ENCODE data around the gene SMIM8. TPM values are rescaled to one million over a fixed set of nuclear protein-coding genes. Genes with fewer than 3 reads are reported as not detected.

SMIM8 gene, protein sequence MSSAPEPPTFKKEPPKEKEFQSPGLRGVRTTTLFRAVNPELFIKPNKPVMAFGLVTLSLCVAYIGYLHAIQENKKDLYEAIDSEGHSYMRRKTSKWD
- 29.8 and 30.5 TPM in 2 replicates for total RNA-seq (2013; cell fraction: nucleolus; rRNA removed)
- 6.2 and 6.7 TPM in 2 replicates for total RNA-seq (2014; rRNA removed)
- 8.9 and 9.5 TPM in 2 replicates for total RNA-seq (2014; rRNA removed; fragmentation: Illumina TruSeq; extraction: Trizol)
- total RNA-seq (2021) = 8.5 and 9.0 TPM in 2 replicates
- 7.2 TPM for polyA plus RNA-seq (2011; ENCODE audit: low read depth)
- 11.8 and 20.6 TPM in 2 replicates for polyA plus RNA-seq (2011; rRNA removed)
- 1.9 and 2.5 TPM in 2 replicates for polyA plus RNA-seq (2011; cell fraction: cytosol; rRNA removed)
- 4.5 TPM in 2 replicates for polyA plus RNA-seq (2011; cell fraction: nucleus; rRNA removed)
- polyA plus RNA-seq (2012) = 4.6 and 6.2 TPM in 2 replicates
- 8.0 and 11.9 TPM in 2 replicates for polyA plus RNA-seq (2014; fragmentation: Illumina TruSeq; extraction: Trizol)
- polyA plus RNA-seq (2014; fragmentation: Nextera tagmentation; extraction: Ambion mirVana) = 10 to 100 TPM; 33.9 to 45.8 TPM
- polyA plus RNA-seq (2014; rRNA removed) = 6.4 and 7.1 TPM in 2 replicates
- 10 to 100 TPM; 16.0 to 20.3 TPM for polyA plus RNA-seq (2016; fragmentation: Nextera tagmentation; extraction: Ambion mirVana)
- polyA minus RNA-seq (2011; rRNA and poly(A)+ RNA removed) = 2.2 and 2.6 TPM in 2 replicates
- 0.94 and 1.6 TPM in 2 replicates for polyA minus RNA-seq (2011; cell fraction: cytosol; rRNA and poly(A)+ RNA removed)
- 2.7 and 6.3 TPM in 2 replicates for polyA minus RNA-seq (2011; cell fraction: nucleus; rRNA and poly(A)+ RNA removed)
- percentile 74 among the genes with signal in this experiment for Bru-seq, nascent RNA
- BruChase-seq, experiment 1, labeled RNA remaining after a 6-hour chase = percentile 66 among the genes with signal in this experiment
- percentile 74 among the genes with signal in this experiment for BruChase-seq, experiment 2, labeled RNA remaining after a 2-hour chase
- long read RNA-seq, experiment 1, transcript SMIM8-201 (3 exons, 2,405 nt) = major isoform, 12 of 18 reads
- long read RNA-seq, experiment 1, partial matches to known transcripts = 6 of 18 reads
- long read RNA-seq, experiment 1, other reads (novel, unspliced or antisense) = 0 of 18 reads
- long read RNA-seq, experiment 2, transcript SMIM8-201 (3 exons, 2,405 nt) = major isoform, 45 of 58 reads
- long read RNA-seq, experiment 2, partial matches to known transcripts = 5 of 58 reads
- long read RNA-seq, experiment 2, other reads (novel, unspliced or antisense) = 8 of 58 reads

DNA sequence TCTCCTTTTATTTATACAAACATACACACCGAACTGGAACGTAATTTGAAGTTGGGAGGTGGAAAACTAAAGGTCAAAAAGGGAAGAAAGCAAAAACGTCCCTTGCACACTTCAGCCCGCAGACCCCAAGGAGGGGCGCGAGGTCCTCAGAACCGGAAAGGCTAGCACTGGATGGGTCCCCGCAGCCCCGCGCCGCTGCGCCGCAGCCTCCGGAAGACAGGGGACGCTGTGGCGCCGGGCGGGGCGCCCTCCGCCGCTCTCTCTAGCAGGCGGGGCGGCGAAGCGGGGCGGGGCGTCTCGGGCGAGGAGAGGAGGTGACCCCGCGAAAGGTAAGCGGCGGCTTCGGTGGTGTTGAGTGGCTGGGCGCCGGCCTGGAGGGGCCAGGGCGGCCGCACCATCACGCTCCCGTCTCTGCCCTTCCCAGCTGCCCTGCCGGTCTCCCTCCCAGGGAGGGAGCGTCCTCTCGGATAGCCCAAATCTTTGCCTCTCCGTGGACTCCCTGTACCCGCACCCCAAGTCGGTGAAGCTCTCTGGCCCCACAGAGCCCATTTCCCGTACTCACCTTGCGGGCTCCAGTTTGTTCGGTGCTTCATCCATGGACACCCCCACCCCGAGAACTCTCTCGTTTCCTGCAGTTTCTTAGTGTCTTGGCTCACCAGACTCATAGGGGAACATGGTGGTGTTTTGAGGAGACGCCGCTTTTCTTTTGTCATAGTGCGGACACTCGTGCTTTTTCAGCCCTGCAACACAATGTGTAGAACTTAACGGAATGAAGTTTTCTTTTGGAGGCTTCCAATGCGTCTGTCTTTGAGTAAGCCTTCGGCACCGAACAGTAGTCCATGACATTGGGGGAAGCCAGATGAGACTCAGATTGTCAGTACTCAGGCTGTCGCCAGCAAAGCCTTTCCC is at the start of gene SMIM8:
TSS of gene SMIM8 (plus strand) at position 285 of the 909 bp plus-strand sequence. CDS start 14,444 bp downstream, outside the sequence.
- H3K27me3 ChIP-seq (replicated peaks in 1 of 2; ENCODE audit: control insufficient read depth in 2 of 2, insufficient read depth in 2 of 2, low read length in 1 of 2) = no peaks in the 10 kb centered on the region
- peak within 1 kb of the TSS; percentile 71 for H3K27ac ChIP-seq (ENCODE audit: control insufficient read depth, insufficient read depth)
- peaks cover 5% of the 10 kb centered on the region for H3K79me2 ChIP-seq (ENCODE audit: control insufficient read depth, insufficient read depth, low read length)
- H3K9me3 ChIP-seq (replicated peaks; ENCODE audit: control insufficient read depth, insufficient read depth, low read length) = no peaks in the 10 kb centered on the region
- peak within 1 kb of the TSS; percentile 90 for H3K9ac ChIP-seq (ENCODE audit: control insufficient read depth, insufficient read depth, low read length)
- intact Hi-C loops (cut with micrococcal nuclease; ENCODE audit: unreplicated experiment) = loop anchor here (1.0 to 10.0 kb wide), 2 partner anchors 150 to 168 kb away; partner anchors contain the start of genes SLC35A1 and ZNF292
- FAIRE-seq (no peak), ATAC-seq (peak; percentile 99), DNase-seq (ENCODE audit: low read depth, low spot score) (peak; percentile 24)
- H2AFZ ChIP-seq (ENCODE audit: control insufficient read depth, low read depth, low read length) = peak within 1 kb of the TSS; percentile 97
- ChIA-PET SMC1A (ENCODE audit: uncharacterized antibody, unreplicated experiment) (interaction anchor here (1.1 kb wide), 1 partner anchor 70 kb away, joined by 3 read pairs; no protein-coding TSS in a partner anchor), CTCF (interaction anchor here (0.6 to 2.2 kb wide), 8 partner anchors 20 to 1549 kb away, joined by 3 to 7 read pairs (median 4); no protein-coding TSS in a partner anchor), RAD21 (ENCODE audit: unreplicated experiment) (no interaction called here), POLR2A (no interaction called here)
- 2% methylated on average over 48 of the region's 60 CpGs for WGBS (ENCODE audit: insufficient coverage, insufficient replicate concordance, low lambda C conversion rate, missing lambda C conversion rate)
- H3K4me1 ChIP-seq (ENCODE audit: control insufficient read depth, insufficient read depth, low read length) = no peaks in the 10 kb centered on the region
- no peaks in the 10 kb centered on the region for H4K20me1 ChIP-seq (ENCODE audit: control insufficient read depth, insufficient read depth)
- peak within 1 kb of the TSS; percentile 84 for H3K4me2 ChIP-seq (ENCODE audit: control insufficient read depth, insufficient read depth)
- no TSS peak for BruUV-seq (replicated peaks)
- in situ Hi-C loops (cut with MboI) = no loop called here
- peak within 1 kb of the TSS; percentile 96 for H3K4me3 ChIP-seq
- no peaks in the 10 kb centered on the region for H3K36me3 ChIP-seq (ENCODE audit: control insufficient read depth in 2 of 2, insufficient read depth in 2 of 2, low read length in 1 of 2)
- TF ChIP-seq EGR1 (IDR thresholded peaks at IDR 0.05; ENCODE audit: borderline replicate concordance in 1 of 2, low read depth in 2 of 2, low read length in 2 of 2) (peak in 1 of 2 experiments; percentile 95; a peak in 2 of 3 replicates), POLR2A (IDR thresholded peaks at IDR 0.05; ENCODE audit: low read depth, low read length) (peak; percentile 88), CBX3 (IDR thresholded peaks at IDR 0.05; ENCODE audit: borderline replicate concordance, low read depth) (no peak), ETV6 (conservative IDR thresholded peaks at IDR 0.05 in 1 of 2, IDR thresholded peaks at IDR 0.05 in 1 of 2; ENCODE audit: borderline replicate concordance in 1 of 2, low read depth in 1 of 2) (no peak; a peak in 1 of 4 replicates), RB1 (IDR thresholded peaks at IDR 0.05; ENCODE audit: borderline replicate concordance) (peak; percentile 95), MEF2A (IDR thresholded peaks at IDR 0.05; ENCODE audit: insufficient read depth, low read depth, low read length) (0 out of 2 replicates have a peak, but pooled peaks have one; percentile 61), SPI1 (IDR thresholded peaks at IDR 0.05; ENCODE audit: borderline replicate concordance, insufficient read depth, low read depth, low read length) (no peak), MYC (IDR thresholded peaks at IDR 0.05; ENCODE audit: insufficient read depth, insufficient read length, insufficient replicate concordance, low read length, severe bottlenecking) (no peak), SMARCA5 (IDR thresholded peaks at IDR 0.05) (peak; percentile 97)
- TF ChIP-seq, protein P1, sequence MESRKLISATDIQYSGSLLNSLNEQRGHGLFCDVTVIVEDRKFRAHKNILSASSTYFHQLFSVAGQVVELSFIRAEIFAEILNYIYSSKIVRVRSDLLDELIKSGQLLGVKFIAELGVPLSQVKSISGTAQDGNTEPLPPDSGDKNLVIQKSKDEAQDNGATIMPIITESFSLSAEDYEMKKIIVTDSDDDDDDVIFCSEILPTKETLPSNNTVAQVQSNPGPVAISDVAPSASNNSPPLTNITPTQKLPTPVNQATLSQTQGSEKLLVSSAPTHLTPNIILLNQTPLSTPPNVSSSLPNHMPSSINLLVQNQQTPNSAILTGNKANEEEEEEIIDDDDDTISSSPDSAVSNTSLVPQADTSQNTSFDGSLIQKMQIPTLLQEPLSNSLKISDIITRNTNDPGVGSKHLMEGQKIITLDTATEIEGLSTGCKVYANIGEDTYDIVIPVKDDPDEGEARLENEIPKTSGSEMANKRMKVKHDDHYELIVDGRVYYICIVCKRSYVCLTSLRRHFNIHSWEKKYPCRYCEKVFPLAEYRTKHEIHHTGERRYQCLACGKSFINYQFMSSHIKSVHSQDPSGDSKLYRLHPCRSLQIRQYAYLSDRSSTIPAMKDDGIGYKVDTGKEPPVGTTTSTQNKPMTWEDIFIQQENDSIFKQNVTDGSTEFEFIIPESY (IDR thresholded peaks at IDR 0.05) = no peak
- TF ChIP-seq, protein P2, sequence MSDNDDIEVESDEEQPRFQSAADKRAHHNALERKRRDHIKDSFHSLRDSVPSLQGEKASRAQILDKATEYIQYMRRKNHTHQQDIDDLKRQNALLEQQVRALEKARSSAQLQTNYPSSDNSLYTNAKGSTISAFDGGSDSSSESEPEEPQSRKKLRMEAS (IDR thresholded peaks at IDR 0.05; ENCODE audit: low read depth, low read length) = no peak
- TF ChIP-seq, protein P3, sequence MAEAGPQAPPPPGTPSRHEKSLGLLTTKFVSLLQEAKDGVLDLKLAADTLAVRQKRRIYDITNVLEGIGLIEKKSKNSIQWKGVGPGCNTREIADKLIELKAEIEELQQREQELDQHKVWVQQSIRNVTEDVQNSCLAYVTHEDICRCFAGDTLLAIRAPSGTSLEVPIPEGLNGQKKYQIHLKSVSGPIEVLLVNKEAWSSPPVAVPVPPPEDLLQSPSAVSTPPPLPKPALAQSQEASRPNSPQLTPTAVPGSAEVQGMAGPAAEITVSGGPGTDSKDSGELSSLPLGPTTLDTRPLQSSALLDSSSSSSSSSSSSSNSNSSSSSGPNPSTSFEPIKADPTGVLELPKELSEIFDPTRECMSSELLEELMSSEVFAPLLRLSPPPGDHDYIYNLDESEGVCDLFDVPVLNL (IDR thresholded peaks at IDR 0.05; ENCODE audit: low read depth, low read length) = no peak

Data from GM12878 (cell line).